Stimulated activated CD8-positive, alpha-beta memory T cell treated with anti-CD3 and anti-CD28 coated beads, Interleukin-12 subunit alpha, Interleukin-12 subunit beta, amount 100 ng/mL, for 24 hours (primary cell): ENCODE results near the gene ZNF575.

Experiments used
- DNase-seq: peaks from one replicate; pipeline ENCODE4 v3.0.0-alpha.2; 2020; ENCODE audit errors: extremely low read depth

The ZNF575 gene, protein sequence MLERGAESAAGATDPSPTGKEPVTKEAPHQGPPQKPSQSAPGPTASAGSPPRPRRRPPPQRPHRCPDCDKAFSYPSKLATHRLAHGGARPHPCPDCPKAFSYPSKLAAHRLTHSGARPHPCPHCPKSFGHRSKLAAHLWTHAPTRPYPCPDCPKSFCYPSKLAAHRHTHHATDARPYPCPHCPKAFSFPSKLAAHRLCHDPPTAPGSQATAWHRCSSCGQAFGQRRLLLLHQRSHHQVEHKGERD

DNA sequence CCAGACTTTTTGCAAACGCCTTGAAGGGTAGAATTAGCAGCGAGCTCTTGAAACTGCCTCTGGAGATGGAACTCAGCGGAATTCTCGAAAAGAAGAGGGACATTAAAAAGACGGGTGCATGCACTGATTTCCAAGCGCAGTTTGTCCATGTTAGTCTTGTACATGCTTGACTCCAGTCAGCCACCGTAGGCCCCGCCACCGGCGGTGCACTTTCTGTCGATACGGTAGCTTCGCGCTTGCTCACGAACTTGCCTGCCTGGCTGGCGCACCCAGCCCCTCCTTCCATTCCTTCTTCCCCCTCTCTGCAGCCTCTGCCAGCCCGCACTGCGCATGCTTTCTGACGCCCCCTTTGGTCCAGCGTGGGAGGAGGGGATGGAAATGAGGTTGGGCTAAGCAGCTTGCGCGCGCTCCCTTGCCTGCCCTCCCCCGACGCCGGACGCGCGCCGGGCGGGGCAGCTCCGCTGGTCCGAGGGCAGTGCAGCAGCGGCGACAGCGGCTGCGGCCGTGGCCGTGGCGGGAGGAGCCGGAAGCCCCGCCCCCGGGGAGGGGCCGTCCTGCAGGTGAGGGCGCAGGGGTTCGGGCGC, at the start of gene ZNF575:
TSS of gene ZNF575 (plus strand) at position 227 of the 584 bp plus-strand sequence. CDS start 1,235 bp downstream, outside the sequence.
- peak; percentile 65 for DNase-seq

DNA sequence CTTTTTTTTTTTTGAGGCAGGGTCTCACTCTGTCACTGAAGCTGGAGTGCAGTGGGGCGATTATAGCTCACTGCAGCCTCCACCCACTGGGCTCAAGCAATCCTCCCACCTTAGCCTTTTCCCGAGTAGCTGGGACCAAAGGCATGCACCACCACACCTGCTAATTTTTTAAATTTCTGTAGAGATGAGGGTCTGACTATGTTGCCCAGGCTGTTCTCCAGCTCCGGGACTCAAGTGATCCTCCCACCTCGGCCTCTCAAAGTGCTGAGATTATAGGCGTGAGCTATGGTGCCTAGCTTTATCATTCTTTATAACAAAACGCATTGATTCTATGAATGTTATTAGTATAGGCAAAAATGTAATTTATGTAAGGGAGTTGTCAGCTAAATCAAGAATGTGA, 49.7 kb upstream of the ZNF575 start:
- DNase-seq: no peak

DNA sequence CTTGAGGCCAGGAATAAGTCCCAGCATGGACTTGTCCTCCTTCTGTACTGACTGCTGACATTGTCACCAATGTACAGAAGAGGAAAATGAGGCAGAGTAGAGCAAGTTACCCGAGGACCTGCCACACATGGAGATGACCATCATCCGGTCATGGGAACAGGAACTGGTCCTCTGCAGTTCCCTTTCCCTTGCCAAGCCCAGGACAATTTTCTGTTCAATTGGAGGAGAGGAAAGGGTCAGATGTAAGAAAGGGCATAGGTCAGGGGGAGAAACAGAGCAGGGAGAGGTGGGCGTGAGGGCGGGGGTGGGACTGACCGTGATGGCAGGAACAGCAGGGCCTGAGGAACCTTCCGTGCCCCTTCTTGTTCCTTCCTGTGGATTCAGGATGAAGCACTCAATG, 47.0 kb upstream of the ZNF575 start:
- no peak for DNase-seq

DNA sequence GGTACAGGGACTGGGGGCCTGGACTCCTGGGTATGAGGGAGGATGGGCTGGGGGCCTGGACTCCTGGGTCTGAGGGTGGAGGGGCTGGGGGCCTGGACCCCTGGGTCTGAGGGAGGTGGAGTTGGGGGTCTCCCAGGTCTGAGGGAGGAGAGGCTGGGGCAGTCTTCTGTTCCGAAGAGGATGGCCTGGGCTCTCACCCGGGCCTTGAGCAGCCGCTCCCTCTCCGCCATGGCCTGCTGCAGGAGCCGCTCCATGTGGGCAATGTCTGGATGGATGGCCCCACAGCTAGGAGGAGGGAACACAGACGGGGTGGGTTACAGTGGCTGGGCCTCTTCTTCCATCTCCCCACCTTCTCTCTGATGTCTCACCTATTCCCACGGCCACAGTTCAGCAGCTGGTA, 46.6 kb upstream of the ZNF575 start:
- DNase-seq: no peak

DNA sequence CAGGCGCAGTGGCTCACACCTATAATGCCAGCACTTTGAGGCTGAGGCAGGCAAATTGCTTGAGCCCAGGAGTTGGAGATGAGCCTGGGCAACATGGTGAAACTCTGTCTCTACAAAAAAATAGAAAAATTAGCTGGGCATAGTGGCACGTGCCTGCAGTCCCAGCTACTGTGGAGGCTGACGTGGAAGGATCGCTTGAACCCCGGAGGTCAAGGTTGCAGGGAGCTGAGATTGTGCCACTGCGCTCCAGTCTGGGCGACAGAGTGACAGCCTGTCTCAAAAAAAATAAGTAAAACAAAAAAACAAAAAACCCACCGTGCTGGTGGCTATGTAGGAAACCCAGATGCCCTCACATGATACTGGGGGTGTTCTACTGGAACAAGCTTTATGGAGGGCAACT, 44.8 kb upstream of the ZNF575 start:
- DNase-seq: no peak

DNA sequence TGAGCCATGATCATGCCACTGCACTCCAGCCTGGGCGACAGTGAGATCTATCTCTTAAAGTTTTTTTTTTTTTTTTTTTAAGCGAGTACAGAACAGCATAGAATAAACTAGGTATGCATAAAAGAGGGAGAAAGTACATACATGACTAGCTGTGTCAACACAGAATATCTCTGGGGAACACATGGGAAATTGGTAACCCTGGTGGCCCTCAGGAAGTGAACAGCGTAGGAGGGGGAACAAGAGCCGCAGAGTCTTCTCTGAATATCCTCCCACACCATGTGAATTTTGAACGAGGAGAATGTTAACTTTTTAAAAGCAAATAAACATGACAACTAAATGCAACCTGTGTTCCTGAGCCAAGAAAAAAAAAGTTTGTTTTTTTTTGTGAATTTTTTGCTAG, 43.7 kb upstream of the ZNF575 start:
- no peak for DNase-seq

DNA sequence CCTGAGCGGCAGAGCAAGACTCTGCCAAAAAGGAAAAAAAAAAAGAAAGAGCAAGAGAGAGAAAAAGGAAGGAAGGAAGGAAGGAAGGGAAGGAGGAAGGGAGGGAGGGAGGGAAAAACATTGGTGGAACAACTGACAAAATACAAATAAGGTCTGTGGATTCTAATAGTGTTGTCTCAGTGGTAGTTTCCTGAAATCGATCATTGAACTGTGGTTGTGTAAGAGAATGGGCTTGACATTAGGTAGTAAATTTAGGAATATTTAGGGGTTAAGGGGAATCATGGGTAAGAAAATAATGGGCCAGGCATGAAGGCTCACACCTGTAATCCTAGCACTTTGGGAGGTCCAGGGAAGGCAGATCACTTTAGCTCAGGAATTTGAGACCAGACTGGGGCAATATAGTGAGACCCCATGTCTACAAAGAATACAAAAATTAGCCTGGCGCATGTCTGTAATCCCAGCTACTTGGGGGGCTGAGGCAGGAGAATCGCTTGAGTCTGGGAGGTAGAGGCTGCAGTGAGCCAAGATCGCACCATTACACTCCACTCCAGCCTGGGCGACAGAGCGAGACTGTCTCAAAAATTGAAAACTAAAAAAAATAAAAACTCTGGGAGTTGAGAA, 42.9 kb upstream of the ZNF575 start:
- DNase-seq: no peak

DNA sequence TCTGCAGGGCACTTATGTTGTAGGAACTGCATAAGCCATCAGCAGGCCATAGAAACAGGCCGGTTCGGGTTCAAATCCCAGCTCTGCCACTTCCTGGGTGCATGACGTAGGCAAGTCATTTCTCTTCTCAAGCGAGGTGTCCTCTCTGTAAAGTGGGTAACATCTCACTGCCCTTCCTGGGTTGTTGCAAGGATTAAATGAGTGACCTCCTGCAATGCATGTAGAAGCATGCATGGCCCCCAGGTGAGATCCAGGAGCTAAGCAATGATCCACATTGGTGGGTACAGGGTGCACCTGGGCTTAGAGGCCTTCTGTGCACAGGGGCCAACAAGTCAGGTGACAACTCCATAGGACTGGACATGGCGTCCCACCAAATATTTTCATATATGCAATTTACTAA, 42.2 kb upstream of the ZNF575 start:
- DNase-seq: no peak

DNA sequence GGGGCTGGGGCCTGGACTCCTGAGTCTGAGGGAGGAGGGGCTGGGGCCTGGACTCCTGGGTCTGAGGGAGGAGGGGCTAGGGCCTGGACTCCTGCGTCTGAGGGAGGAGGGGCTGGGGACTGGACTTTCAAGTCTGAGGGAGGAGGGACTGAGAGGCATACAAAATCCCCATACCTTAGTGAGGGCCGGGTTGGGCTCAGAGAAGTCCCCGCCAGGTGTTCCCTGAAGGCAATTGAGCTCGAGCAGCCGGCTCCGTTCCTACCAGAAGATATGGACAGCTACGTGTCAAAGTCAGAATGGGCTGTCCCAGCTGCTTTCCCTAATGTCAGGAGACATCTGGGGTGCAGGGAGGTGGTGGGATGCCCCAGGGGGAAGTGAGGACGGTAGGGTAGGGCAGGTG, 37.9 kb upstream of the ZNF575 start:
- DNase-seq: no peak

DNA sequence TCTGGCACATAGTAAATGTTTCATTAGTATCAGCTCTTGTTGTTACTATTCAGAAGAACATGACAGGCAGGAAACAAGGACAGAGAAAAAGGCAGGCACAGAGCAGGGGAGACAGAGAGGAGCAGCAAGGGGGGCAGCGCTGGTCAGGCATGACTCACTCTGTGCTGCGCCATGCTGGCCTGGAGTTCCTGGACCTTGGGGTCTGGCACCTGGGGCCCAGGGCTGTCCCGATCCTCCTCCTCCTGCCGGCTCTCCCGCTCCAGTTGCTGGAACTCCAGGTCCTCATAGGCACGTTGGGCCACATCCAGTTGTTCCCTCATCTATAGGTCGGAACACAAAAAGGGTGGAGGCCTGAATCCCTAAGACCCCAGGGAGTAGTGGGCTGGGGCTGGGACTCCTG, 36.0 kb upstream of the ZNF575 start:
- no peak for DNase-seq

DNA sequence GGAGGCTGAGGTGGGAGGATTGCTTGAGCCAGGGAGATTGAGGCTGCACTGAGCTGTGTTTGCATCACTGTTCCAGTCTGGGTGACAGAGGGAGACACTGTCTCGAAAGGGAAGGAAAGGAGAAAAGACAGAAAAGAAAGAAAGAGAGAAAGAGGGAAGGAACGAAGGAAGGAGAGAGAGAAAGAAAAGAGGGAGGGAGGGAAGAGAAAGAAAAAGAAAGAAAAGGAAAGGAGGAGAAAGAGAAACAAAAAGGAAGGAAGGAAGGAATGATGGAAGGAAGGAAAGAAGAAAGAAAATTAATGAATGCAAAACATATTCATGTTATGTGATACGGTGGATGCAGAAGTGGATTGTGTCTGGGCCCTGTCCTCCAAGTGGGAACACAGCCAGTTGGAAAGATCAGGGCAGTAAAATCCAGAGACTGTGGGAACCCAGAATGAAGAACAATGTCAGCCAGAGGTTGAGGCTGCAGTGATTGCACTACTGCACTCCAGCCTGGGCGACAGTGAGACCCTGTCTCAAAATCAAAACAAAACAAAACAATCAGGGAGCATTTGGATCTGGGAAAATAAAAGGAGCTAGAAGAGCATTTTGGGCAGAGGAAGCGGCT, 34.6 kb upstream of the ZNF575 start:
- DNase-seq: no peak

DNA sequence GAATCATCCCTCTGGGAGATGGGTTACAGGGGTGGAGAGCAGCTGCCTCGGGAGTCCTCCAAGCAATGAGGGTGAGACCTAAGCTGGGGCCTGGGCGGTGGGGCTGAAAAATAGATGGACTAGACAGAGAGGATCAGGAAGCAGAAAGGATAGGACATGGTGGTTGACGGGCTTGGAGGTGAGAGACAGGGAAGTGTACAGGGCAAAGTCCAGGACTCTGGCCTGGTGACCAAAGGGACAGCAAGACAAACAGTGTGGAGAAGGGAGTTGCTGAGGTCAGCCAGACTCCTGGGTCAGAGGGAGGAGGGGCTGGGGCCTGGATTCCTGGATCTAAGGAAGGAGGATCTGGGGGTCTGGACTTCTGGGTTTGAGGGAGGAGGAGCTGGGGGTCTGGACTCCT, 33.9 kb upstream of the ZNF575 start:
- no peak for DNase-seq

DNA sequence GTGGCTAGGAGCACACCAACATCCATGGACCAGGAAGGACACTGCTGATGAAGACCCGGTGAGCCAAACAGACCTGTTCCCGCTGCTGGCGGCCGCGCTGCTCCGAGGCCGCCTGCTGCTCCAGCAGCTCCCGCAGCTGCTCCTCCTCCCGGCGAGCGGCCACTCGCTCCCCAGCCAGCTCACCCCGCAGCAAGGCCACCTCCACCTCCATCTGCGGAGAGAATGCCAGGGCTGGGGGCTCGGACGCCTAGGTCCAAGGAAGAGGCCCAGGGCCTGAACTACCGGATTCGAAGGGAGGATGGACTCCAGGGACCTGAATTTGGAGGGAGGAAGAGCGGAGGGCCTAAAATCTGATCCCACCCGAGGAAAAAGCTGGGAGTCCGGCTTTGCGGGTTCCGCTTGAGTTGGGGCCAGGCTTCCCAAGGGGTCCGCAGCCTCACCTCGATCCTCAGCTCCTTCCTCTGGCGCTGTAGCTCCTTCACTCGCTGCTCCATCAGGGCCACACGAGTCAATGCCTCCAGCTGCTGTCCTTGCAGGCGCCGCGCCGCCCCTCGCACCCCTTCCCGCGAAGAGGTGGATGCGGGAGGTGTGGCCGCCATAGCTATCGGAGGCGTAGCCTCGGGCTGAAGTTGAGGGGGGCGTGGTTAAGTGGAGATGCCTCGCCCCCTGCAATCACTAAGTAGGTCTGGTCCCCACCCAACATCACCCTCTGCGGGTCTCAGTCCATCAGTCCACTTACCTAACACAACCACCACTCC, 31.1 kb upstream of the ZNF575 start:
- DNase-seq: no peak

DNA sequence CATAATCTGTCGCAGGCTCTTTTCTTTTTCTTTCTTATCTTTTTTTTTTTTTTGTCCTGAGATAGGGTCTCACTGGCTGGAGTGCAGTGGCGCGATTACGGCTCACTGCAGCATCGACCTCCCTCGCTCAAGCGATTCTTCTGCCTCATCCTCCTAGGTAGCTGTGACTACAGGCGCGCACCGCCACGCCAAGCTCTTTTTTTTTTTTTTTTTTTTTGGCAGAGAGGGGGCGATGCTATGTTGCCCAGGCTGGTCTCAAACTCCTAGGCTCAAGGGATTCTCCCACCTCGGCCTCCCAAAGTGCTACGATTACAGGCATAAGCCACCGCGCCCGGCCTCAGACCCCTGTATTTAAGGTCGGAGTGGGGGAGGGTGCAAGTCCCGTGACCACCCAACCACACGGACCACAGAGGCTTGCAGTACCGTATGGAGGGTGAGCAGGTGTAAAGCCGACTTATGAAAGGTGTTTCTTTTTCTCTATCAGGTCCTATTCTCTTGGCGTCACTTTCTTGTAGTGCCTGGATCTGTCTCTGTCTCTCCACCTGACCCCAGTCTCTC, 30.5 kb upstream of the ZNF575 start:
- DNase-seq: no peak

DNA sequence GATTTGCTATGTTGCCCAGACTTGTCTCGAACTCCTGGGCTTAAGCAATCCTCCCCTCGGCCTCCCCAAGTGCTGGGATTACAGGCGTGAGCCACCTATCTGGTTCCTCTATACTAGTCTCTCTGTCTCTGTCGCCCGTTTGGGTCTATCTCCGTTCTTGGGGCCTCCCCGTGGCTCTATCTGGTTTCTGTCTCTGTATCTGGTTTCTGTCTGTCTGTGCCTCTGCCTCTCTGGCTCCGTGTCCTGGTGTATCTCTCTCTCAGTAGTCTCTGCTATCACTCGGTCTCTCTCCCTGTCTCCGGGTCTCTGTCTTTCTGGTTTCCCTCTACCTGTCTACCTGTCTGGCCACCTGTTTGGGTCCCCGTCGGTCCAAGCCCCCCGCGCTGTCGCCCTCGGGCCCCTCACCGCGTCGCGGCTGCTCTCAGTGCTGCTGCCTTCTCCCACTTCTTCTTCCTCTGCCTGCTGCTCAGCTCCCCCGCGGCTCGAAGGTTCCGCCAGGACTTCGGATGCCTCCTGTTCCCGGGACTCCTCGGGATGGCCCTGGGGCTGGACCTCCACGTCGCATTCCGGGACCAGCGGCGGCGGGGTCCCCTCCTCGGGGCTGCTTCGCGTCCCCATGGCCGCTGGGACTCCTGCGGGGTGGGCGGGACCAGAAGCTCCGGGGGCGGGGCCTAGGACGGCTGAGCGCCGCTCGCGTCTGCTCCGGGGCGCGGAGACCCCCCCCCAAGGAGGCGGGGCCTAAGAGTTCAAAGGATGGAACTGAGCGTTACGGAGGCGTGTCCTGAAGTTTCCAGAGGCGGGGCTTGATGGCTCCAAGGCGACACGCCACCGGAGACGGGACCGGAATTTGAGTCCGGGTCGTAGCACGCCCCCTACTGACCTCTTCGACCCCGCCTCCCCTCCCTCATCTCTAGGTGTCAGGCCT, 29.2 kb upstream of the ZNF575 start:
- DNase-seq: peak; percentile 99

DNA sequence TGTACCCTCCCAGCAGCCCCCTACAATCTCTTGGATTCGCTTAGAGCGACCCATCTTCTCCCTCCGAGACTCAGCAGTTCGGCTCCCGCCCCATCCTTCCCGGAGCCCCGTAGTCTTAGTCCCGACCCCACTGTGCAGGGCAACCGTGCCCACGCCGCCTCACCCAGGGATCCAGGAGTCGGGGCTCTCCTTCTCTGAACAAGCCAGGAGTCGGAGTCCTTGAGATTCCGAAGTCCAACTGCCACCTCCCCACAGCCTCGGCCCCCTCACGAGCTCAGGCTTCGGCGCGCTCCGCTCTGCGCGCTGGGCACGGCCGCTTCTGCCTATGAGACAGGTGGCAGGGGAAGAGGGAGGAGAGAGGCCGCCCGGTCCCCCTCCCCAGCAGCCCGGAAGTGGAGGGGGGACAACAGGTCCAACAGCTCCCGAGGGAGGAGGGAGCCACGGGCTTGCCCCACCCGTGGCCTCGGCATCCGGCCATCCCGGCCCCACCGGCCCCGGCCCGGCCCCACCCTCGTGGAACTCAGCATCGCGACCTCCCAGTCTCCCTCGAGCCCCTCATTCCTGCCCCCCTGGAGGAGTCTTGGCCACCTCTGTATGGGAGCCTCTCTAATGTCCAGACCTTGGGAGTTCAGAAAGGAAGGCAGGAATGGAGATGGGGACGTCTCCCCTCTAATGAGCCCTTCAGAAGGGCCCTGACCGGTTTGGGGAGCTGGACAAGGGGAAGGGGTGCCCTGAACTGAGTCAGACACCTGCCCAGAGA, 28.4 kb upstream of the ZNF575 start, which contains the start of gene PHLDB3:
TSS of gene PHLDB3 (minus strand) at position 321 of the 760 bp plus-strand sequence. CDS start 628 bp downstream, outside the sequence.
- DNase-seq: no peak

DNA sequence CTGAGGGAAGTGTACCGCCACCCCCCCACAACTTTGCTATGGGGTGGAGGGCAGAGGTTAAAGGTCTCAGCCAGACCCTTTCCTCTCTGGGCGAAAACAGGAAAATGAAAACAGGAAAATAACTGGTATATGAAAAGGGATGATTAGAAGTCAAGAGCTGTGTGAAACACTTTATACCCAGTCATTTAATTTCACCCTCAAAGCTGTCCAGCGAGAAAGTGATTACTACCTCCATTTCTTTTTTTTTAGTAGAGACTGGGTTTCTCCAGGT, 27.9 kb upstream of the ZNF575 start:
- DNase-seq: no peak

DNA sequence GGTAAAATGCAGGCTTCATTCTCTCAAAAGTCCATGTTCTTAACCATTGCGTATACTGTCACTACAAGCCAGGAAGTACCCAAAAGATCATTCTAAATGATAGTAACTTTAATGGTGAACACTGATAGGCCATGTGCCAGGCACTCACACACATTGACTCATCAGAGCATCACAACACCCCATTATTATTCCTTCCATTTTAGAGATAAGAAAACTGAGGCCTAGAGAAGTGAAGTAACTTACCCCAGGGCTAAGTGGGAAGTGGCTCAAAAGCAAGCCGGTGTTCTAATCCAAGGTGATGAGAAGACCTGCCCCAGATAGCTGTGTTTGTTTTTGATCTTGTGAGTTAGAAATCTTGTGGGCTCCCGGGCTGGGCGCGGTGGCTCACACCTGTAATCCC, 27.0 kb upstream of the ZNF575 start:
- DNase-seq: no peak

DNA sequence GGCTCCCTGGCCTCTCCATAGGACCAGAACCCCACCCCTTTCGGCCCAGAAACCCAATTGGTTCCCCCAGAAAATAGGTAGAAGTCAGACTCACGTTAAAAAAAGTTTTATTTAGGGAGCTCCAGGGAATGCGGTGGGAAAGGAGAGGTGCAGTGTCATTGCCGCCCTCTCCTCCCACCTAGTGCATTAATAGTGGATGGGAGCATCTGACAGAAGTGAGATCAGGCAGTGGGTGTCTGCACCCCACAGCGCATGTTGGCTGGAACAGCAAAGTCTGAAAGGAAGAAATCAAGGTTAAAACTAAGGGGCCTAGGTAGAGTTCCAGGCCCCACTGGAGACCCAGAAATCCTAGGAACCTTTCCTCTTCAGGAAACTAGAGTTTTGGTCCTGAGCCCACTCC, 26.4 kb upstream of the ZNF575 start:
- DNase-seq: no peak

DNA sequence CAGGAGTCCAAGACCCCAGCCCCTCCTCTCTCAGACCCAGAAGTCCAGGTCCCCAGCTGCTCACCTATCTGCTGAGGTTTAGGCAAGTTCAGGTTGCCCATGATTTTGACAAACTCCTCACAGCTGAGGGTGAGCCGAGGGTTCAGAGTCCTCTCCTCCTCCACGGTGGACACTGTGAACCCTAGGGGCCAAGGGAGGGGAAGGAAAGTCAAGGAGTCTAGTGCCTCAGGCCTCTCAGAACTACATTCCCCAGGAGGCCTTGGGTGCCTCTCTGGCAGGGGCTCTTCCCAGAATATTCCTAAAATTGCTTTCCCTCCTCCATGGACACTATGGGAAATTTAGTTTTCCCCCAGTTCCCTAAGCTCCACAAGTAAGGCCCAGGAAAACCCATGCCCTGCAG, 25.1 kb upstream of the ZNF575 start:
- no peak for DNase-seq
